IMR-90 (cell line): Measurements from ENCODE around the gene ITSN2. TPM values are rescaled to one million over a fixed set of nuclear protein-coding genes. Genes with fewer than 3 reads are reported as not detected.

Experiments used
- ATAC-seq: fragments of 200-7000 bp; cut with Tn5 transposase; 2 replicates; pipeline ENCODE4 v1.9.1; 2020; ENCODE audit warnings: low read depth, mild to moderate bottlenecking, moderate library complexity
- BruUV-seq: library from RNA; stranded (reverse); fragments of 400-500 nt; replicated peaks from 2 replicates; lab custom pipeline; 2021; lab: Mats Ljungman, UMichigan
- CTCF ChIA-PET: fragments of 300-600 bp; formaldehyde crosslinking; extraction: SDS; loops from one replicate; lab custom pipeline; 2021; ENCODE audit warnings: antibody characterized with exemption; lab: Yijun Ruan, JAX
- POLR2A ChIA-PET: fragments of 300-600 bp; sonication (Branson Sonifier 250); formaldehyde crosslinking; loops from one replicate; lab custom pipeline; 2022; ENCODE audit warnings: antibody characterized with exemption; ENCODE audit not compliant: unreplicated experiment; lab: Charles Lee
- DNase-seq: peaks from one replicate; pipeline ENCODE4 v3.0.0; 2013
- H2AFZ ChIP-seq: replicated peaks from 2 replicates; pipeline ENCODE3; 2013; ENCODE audit warnings: low read length, mild to moderate bottlenecking; ENCODE audit not compliant: poor library complexity
- H2AK5ac ChIP-seq: 2 replicates; pipeline ENCODE4 v1.6.1; 2013; ENCODE audit warnings: low read depth, low read length, inconsistent platforms
- H2AK9ac ChIP-seq: replicated peaks from 2 replicates; pipeline ENCODE3; 2013; ENCODE audit warnings: mild to moderate bottlenecking, low read depth, low read length, moderate library complexity; ENCODE audit not compliant: poor library complexity
- H2BK120ac ChIP-seq: 2 replicates; pipeline ENCODE4 v1.6.1; 2013; ENCODE audit warnings: low read depth, low read length, inconsistent platforms
- H2BK15ac ChIP-seq: 3 replicates; pipeline ENCODE4 v1.6.1; 2013; ENCODE audit warnings: low read depth, low read length, inconsistent platforms
- H2BK20ac ChIP-seq: 2 replicates; pipeline ENCODE4 v1.6.1; 2013; ENCODE audit warnings: low read depth, mild to moderate bottlenecking, inconsistent platforms, low read length, moderate library complexity
- H2BK5ac ChIP-seq: 2 replicates; pipeline ENCODE4 v1.6.1; 2013; ENCODE audit warnings: mild to moderate bottlenecking, low read depth, low read length, inconsistent platforms; ENCODE audit not compliant: poor library complexity, severe bottlenecking
- H3K14ac ChIP-seq: replicated peaks from 2 replicates; pipeline ENCODE4 v1.6.1; 2013; ENCODE audit warnings: low read depth, low read length, inconsistent platforms
- H3K18ac ChIP-seq: 2 replicates; pipeline ENCODE4 v1.6.1; 2013; ENCODE audit warnings: low read depth, low read length, control low read depth
- H3K23ac ChIP-seq: 2 replicates; pipeline ENCODE4 v1.6.1; 2013; ENCODE audit warnings: low read depth, low read length, inconsistent platforms
- H3K27ac ChIP-seq: 2 replicates; pipeline ENCODE4 v1.5.1; 2013; ENCODE audit warnings: mild to moderate bottlenecking, control low read depth, low read length; ENCODE audit not compliant: insufficient read depth
- H3K27me3 ChIP-seq: 2 replicates; pipeline ENCODE4 v1.6.1; 2013; ENCODE audit warnings: low read length; ENCODE audit not compliant: control insufficient read depth, insufficient read depth
- H3K36me3 ChIP-seq: 2 replicates; pipeline ENCODE4 v1.6.1; 2013; ENCODE audit warnings: low read length, mixed read lengths; ENCODE audit not compliant: control insufficient read depth, insufficient read depth
- H3K4ac ChIP-seq: 2 replicates; pipeline ENCODE4 v1.6.1; 2013; ENCODE audit warnings: low read depth, low read length, inconsistent platforms
- H3K4me1 ChIP-seq: 2 replicates; pipeline ENCODE4 v1.6.1; 2013; ENCODE audit warnings: low read length, mixed read lengths; ENCODE audit not compliant: control insufficient read depth, insufficient read depth
- H3K4me2 ChIP-seq: 2 replicates; pipeline ENCODE4 v1.6.1; 2013; ENCODE audit warnings: low read depth, mild to moderate bottlenecking, control low read depth, low read length, moderate library complexity
- H3K4me3 ChIP-seq: 2 replicates; pipeline ENCODE4 v1.5.1; 2013; ENCODE audit warnings: low read depth, mild to moderate bottlenecking, control low read depth, low read length, moderate library complexity; ENCODE audit not compliant: insufficient read depth
- H3K56ac ChIP-seq: 2 replicates; pipeline ENCODE4 v1.6.1; 2013; ENCODE audit warnings: low read length, inconsistent platforms; ENCODE audit not compliant: insufficient read depth; ENCODE audit errors: extremely low read depth
- H3K79me1 ChIP-seq, 2 experiments: 2 replicates each; pipeline ENCODE4 v1.6.1; 2013; ENCODE audit warnings: low read length in 2 of 2, inconsistent platforms in 1 of 2, low read depth in 1 of 2
- H3K9ac ChIP-seq: 2 replicates; pipeline ENCODE4 v1.6.1; 2013; ENCODE audit warnings: low read depth, low read length, control low read depth
- H3K9me1 ChIP-seq: 2 replicates; pipeline ENCODE4 v1.6.1; 2013; ENCODE audit warnings: low read length, inconsistent platforms; ENCODE audit not compliant: insufficient read depth
- H3K9me3 ChIP-seq: 2 replicates; pipeline ENCODE4 v1.6.1; 2013; ENCODE audit warnings: low read length; ENCODE audit not compliant: control insufficient read depth, insufficient read depth
- H4K20me1 ChIP-seq: 2 replicates; pipeline ENCODE4 v1.6.1; 2013; ENCODE audit warnings: low read length, inconsistent platforms; ENCODE audit not compliant: insufficient read depth
- H4K5ac ChIP-seq: 2 replicates; pipeline ENCODE4 v1.6.1; 2013; ENCODE audit warnings: mild to moderate bottlenecking, low read depth, low read length, control low read depth
- H4K8ac ChIP-seq, 2 experiments: 2 replicates each; pipeline ENCODE4 v1.6.1; 2013; ENCODE audit warnings: low read depth in 2 of 2, low read length in 2 of 2, control low read depth in 1 of 2, inconsistent platforms in 1 of 2
- H4K91ac ChIP-seq: 2 replicates; pipeline ENCODE4 v1.6.1; 2013; ENCODE audit warnings: low read depth, low read length, inconsistent platforms; ENCODE audit not compliant: insufficient read depth
- BHLHE40 ChIP-seq: fragments of 150-350 bp; IDR thresholded peaks from 2 replicates; pipeline ENCODE4 v1.6.1; 2016; ENCODE audit warnings: mild to moderate bottlenecking, low read depth, low read length
- CEBPB ChIP-seq: IDR thresholded peaks from 2 replicates; pipeline ENCODE4 v1.6.1; 2012; ENCODE audit warnings: low read depth, low read length, improper control_type of control experiment
- CHD1 ChIP-seq: IDR thresholded peaks from 2 replicates; pipeline ENCODE4 v1.6.1; 2012; ENCODE audit warnings: low read depth, low read length, improper control_type of control experiment
- FOS ChIP-seq: fragments of 150-350 bp; IDR thresholded peaks from 2 replicates; pipeline ENCODE4 v1.6.1; 2016; ENCODE audit warnings: low read depth, low read length
- MAFK ChIP-seq: IDR thresholded peaks from 2 replicates; pipeline ENCODE4 v1.6.1; 2012; ENCODE audit warnings: low read depth, low read length, improper control_type of control experiment
- MAZ ChIP-seq: IDR thresholded peaks from 2 replicates; pipeline ENCODE4 v1.6.1; 2012; ENCODE audit warnings: low read depth, mild to moderate bottlenecking, low read length, improper control_type of control experiment, moderate library complexity, borderline replicate concordance
- NFE2L2 ChIP-seq: fragments of 150-350 bp; IDR thresholded peaks from 2 replicates; pipeline ENCODE4 v1.6.1; 2016; ENCODE audit warnings: low read depth, mild to moderate bottlenecking, low read length
- RCOR1 ChIP-seq: IDR thresholded peaks from 2 replicates; pipeline ENCODE4 v1.6.1; 2012; ENCODE audit warnings: mild to moderate bottlenecking, low read length, improper control_type of control experiment; ENCODE audit not compliant: insufficient replicate concordance
- RFX5 ChIP-seq: IDR thresholded peaks from 2 replicates; pipeline ENCODE4 v1.8.0; 2012; ENCODE audit warnings: low read depth, mild to moderate bottlenecking, low read length, moderate library complexity
- SMC3 ChIP-seq: fragments of 150-350 bp; IDR thresholded peaks from 2 replicates; pipeline ENCODE4 v1.6.1; 2016; ENCODE audit warnings: low read depth, mild to moderate bottlenecking, antibody characterized with exemption, low read length, moderate library complexity
- USF2 ChIP-seq: fragments of 150-350 bp; IDR thresholded peaks from 2 replicates; pipeline ENCODE4 v1.6.1; 2017; ENCODE audit warnings: mild to moderate bottlenecking, antibody characterized with exemption, low read length, low read depth
- WGBS, 2 experiments: methylation state at CpG; one replicate each; pipeline versions ENCODE4 v1.1.5 to v1.1.7; 2013; ENCODE audit warnings: missing lambda C conversion rate in 2 of 2; ENCODE audit not compliant: insufficient read length in 1 of 2; ENCODE audit errors: extremely low coverage in 2 of 2; 5-methylcytosine and 5-hydroxymethylcytosine counted together
- dilution Hi-C: fragments of 300-500 bp; cut with HindIII; formaldehyde crosslinking; loops from one replicate; pipeline ENCODE4 v1.14.3; 2018; ENCODE audit warnings: low sequenced_read_pairs; ENCODE audit not compliant: unreplicated experiment
- in situ Hi-C: fragments of 300-500 bp; cut with MboI; formaldehyde crosslinking; loops from 3 replicates; pipeline ENCODE4 v1.14.3; 2019; ENCODE audit warnings: low sequenced_read_pairs, inconsistent platforms, mixed read lengths
- intact Hi-C: fragments of 100-400 bp; cut with micrococcal nuclease; formaldehyde crosslinking; loops from 2 replicates; pipeline ENCODE4 v1.10.0; 2022
- polyA plus RNA-seq, 3 experiments: library from polyadenylated mRNA; depleted of rRNA; stranded (reverse); fragments of >200 nt; gene quantifications; 2 replicates each; pipeline ENCODE4 v1.2.3, GENCODE V29; 2012; ENCODE audit warnings: low replicate concordance in 1 of 3
- total RNA-seq: library from RNA; depleted of rRNA; stranded (reverse); fragments of >200 nt; gene quantifications from 2 replicates; pipeline ENCODE4 v1.2.3, GENCODE V29; 2012

ITSN2 gene
- total and polyA plus RNA-seq, 2 of the 4 experiments (the other 2 are of a cell fraction) = 10.7 to 17.2 TPM

- in situ Hi-C loops (no loop called here), intact Hi-C loops (loop anchor here (10.0 kb wide), 1 partner anchor 430 kb away; the partner anchor contains the start of gene ATAD2B), dilution Hi-C loops (no loop called here)
- Histone ChIP-seq H3K4me3 (no peak overlapping the region), H3K27me3 (no peaks in the 10 kb centered on the region), H3K9ac (no peak overlapping the region), H2BK120ac (no peak overlapping the region), H3K9me1 (peaks cover 3% of the 10 kb centered on the region; the same call in 1 of the 2 replicates), H3K79me1 (peaks cover 23 to 55% of the 10 kb centered on the region in 2 experiments), H3K4me2 (no peak overlapping the region), H2AK5ac (no peak overlapping the region), H3K14ac (no peak overlapping the region), H3K4me1 (no peaks in the 10 kb centered on the region; the same call in 1 of the 2 replicates), H2AK9ac (no peak overlapping the region), H3K9me3 (no peaks in the 10 kb centered on the region), H3K4ac (no peak overlapping the region), H3K18ac (no peak overlapping the region), H4K8ac (no peak overlapping the region), H3K36me3 (no peaks in the 10 kb centered on the region), H2BK20ac (no peak overlapping the region), H2BK5ac (no peak overlapping the region), H3K23ac (no peak overlapping the region), H2BK15ac (no peak overlapping the region), H3K56ac (no peak overlapping the region), H3K27ac (no peak overlapping the region), H4K5ac (no peak overlapping the region), H2AFZ (no peak overlapping the region), H4K91ac (no peak overlapping the region), H4K20me1 (peaks cover 13% of the 10 kb centered on the region)
- DNase-seq (no peak), ATAC-seq (no peak)
- TF ChIP-seq RCOR1 = no peak
- TF ChIP-seq CHD1 = no peak
- TF ChIP-seq FOS = no peak
- TF ChIP-seq BHLHE40 = no peak
- TF ChIP-seq RFX5 = no peak
- no peak for TF ChIP-seq NFE2L2
- TF ChIP-seq SMC3 = no peak
- no peak for TF ChIP-seq MAZ
- no peak for TF ChIP-seq USF2
- no peak for TF ChIP-seq MAFK
- TF ChIP-seq CEBPB = no peak
- ChIA-PET CTCF (no interaction called here), POLR2A (no interaction called here)
- no CpG with 5 or more reads among the region's 3 CpGs for WGBS, 2 experiments
- no TSS peak for BruUV-seq
Observed at GRCh38 chr2:24354395-24354794, 5.9 kb downstream of the ITSN2 start.
